Right kidney (tissue), 1 donor: ENCODE data around the gene AGBL4.

Experiments
- DNase-seq: peaks from one replicate; pipeline ENCODE4 v3.0.0-alpha.2; 2016

Gene AGBL4

DNA sequence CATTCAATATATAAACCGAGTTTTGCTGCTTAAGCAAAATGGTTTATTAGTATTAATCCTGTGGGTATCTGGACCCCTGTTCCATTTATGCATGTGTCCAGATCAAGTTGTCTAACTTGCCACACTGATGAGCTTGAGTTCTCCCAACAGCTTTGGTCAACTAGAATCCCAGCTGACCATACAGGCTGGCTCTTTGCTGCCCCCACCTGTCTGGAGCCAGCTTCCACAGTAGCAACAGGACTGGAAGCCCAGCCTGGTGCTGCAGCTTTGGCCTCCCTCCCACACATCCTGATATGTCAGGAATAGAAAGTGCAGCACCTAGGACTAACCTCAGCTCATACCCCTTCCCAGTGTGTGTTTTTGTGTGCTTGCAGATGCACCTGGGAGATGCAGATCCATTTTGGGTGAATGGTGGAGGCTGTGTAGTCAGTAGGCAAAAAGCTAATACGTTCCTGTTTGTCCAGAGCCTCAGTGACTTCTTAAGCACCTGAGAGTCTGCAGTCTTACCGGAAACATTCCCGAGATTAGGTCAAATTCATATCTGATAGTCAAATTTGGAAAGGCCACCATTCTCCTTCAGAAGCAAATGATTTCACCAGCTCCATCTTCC is 1206.1 kb downstream of the AGBL4 start:
- peak; percentile 15 for DNase-seq

DNA sequence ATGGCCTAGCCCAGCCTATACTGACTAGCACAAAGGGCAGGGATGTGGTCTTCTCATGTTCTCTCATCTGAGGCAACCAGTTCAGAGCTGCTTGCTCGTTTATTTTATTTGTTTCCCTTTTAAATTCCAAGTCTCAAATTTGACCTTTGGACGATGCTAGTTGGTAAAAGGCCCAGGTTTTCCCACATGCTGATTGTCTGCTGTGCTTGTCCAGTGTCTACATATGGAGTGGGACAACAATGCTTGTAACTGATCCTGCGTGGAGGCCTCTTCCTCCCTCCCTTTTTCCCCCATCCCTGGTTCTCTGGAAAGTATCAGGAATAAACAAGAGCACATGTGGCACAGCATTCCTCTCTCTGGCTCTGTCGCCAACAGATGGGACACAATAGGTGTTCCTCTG is 1213.0 kb downstream of the AGBL4 start:
- no peak for DNase-seq

DNA sequence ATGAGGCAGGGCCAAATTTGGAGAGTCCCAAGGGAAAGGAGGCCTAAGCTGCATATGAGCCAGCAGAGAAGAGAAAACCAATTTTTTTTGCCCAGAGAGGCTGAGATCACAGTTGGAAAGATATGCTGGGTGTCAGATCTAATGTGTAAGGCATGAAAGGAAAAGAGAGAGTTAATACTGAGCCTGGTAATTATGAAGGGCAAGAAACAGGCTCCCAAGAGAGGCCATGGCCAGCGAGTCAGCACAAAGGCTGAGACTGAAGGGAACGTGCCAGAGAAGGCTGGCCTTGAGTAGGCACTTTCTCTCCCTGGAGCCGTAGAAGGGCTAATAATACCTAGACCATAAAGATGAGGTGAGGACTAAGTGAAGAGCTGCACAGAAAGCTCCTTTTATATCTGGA is 1215.3 kb downstream of the AGBL4 start:
- DNase-seq, result no peak

DNA sequence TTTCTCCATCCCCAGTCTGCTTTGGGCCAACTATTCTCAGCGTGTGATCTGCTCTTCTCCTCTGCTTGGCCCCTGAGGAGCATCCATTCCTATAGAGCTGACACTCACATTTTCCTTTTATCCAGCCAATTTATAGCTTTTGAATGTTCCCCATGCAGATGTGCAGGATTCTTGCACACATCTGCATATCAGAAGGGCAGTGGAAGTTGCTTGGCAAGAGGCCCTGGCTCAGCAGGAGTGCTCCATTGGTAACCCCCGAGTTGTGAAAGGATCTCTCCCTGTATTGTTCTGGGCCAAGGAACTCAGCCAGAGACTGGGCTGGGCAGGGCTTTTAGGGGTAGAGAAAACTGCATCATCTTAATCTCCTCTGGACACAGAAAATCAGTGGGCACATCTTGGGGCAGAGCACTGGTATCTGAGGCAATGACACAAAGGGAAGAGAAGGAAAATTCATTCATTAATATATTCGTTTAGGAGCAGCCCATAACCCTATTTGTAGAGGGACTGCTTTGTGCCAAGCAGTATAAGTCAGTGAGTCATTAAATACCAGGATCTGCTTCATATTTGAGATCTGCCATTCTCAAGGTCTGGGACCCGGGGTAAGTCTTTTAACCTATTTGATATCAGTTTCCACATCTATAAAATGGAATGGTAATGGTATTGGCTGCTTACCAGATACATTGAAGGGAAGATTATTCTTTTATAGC is 1216.0 kb downstream of the AGBL4 start:
- DNase-seq, result no peak

DNA sequence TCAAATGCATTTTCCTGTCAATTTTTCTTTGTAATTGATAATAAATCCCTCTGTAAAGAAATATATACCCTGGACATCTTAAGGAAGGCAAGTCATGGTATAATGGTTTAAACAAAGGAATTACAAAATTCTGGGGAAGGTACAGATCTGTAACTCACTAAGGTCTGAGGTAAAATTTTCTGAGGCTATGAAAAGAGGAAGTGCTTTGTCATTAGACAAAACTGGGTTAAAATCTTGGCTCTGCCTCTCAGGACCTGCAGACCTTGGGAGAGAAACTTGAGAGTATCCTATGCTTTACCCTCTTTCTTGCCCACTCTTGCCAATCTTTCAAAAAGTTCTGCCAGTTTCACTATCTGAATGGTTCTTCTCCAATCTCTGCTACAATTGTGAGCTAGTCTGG is 1220.3 kb downstream of the AGBL4 start:
- no peak for DNase-seq

DNA sequence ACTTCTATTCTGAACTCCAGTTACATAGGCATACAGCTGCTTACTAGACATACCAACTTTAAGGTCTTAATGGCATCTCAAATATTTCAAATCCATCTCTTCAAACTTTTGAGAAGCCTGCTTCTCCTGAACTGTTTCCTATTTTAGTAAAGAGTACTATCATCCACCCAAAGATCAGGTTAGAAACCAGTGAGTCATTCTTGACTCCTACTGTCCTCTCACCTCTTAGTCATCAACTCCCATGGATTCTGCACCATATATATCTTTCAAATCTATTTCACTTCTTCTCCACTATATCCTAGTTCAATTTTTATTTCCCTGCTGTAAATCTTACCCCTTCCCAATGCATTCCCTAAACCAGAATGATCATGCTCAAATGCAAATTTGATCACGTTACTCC is 1228.9 kb downstream of the AGBL4 start:
- no peak for DNase-seq

DNA sequence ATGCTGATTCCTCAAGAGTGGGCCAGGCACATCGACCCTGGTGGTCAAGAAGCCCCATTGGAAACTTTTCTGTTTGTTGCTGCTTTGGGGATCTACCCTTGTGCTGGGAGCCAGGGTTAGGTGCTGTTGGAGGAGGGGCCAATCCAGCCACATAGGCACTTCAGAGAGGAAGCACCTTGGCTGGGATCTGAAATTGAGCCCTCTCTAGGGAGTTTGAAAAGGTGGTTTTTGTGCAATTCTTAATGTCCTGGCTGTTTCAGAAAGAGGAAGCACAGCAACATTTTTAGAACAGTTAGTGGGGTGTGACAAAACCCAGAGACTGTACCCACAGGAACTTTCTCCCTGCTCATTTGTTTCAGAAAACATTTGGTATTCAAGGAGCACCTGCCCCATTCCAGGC is 1229.9 kb downstream of the AGBL4 start:
- DNase-seq, result no peak

DNA sequence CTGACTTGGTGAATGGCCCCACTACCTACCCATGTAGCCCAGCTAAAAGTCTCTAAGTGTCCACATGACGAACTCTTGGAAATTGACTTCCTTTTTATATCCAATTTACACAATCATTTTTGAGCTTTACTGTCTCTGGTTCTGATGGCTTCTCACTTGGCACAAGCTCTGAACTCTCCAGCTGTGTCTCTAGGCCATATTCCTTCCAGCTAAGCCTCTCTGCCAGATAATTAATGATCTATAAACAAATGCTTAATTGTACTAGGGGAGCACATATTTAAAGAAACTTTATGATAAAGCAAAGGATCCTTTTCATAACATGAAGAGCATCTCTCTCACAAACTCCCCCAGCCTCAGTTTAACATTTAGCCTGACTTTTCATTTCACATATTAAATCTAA is 1230.8 kb downstream of the AGBL4 start:
- no peak for DNase-seq

DNA sequence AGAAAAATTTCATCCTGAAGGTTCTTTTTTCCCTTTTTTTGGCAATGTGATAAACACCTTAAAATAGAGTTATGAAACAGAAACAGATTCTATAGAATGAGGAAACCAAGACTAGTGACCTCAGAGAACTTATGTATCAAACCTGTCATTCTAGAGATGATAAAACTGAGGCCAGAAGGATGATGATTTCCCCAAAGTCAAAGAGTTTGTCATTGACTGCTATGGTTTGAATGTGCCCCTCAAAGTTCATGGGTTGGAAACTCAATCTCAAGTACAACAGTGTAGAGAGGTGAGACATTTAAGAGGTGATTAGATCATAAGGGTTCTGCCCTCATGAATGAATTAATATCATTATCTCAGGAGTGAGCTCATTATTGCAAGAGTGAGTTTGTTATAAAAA is 1233.4 kb downstream of the AGBL4 start:
- no peak for DNase-seq

DNA sequence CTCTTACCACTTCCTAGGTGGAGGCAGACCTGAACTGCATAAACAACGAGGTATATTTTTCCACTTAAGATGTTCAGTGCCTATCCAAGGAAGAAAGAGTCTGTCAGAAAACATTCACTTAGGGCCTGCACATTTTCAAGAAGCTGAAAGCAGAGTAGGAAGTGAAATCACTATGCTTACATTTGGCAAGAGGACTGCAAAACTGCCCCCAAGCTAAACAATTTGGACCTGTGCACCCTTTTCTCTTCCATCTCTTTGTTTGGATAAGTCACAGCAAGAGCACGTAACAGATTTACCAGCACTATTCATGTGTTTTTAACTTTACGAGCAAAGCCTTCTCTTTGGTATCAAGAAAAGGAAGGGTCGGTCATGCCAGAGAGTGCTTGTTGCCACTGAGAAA is 1233.9 kb downstream of the AGBL4 start:
- DNase-seq, result no peak

DNA sequence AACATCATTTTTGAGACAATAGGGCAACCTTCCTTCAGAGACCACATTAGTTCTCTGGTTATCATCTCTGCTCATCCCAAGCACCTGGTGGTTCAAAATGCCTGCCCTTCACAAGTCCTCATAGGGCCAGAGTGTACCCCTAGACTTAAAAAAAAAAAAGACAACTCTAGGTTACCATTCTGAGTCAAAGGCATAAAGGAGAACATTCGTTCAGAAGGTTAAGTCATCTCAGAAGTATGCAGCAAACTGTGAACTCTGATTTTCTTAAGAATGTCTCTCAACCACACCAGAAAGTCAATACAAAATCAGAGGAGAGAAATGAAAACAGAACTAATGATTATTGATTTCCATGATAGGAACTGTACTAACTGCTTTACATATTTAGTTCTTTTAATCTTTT is 1237.9 kb downstream of the AGBL4 start:
- DNase-seq, result no peak

DNA sequence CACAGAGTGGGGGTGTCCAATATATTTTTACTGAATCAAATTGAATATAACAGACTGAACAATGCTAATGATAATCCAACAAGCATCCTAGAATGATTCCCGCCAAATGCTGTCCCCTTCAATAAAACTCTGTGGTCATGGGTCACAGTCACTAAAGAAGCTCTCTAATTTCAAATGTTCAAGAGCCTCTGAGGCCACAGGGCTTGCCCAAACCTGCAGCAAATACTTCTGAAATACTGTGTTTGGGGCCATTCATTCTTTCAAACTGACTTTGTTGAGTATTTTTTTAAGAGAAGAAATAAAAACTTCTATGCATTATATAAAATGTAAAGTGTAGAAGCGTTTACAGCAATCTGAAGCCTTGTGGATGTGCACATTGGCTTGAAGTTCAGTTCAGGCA is 1239.5 kb downstream of the AGBL4 start:
- no peak for DNase-seq

DNA sequence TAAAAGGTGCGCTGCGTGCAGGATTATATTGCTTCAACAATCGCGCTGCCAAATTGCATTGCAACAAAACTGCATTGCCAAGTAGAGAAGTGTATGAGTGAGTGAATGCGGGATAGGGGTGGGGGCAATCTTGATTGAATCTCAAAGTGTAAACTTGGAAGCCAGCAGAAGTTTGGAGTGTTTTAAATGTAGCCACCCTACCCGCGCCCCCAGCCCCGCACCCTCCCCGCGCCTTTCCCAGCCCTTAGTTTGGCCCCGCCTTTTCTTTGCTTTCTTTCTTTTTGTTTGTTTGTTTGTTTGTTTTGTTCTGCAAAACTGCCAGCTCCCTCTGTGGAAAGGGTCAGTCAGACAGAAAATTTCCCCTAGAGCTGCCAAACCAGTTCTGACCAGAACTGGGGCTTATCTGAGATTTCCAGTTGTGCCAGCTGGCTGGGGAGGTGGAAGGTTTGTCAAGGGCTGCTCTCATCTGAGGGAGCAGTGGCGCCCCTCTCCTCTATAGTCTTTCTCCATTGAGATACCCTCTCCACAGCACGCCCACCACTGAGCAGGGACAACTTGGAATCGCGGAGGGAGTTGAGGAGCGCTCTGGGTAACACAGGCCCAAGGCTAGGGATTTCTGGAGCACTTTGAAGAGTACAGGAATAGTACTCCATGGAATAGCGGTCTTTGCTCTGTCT is 1246.4 kb downstream of the AGBL4 start:
- DNase-seq, result peak; percentile 54

DNA sequence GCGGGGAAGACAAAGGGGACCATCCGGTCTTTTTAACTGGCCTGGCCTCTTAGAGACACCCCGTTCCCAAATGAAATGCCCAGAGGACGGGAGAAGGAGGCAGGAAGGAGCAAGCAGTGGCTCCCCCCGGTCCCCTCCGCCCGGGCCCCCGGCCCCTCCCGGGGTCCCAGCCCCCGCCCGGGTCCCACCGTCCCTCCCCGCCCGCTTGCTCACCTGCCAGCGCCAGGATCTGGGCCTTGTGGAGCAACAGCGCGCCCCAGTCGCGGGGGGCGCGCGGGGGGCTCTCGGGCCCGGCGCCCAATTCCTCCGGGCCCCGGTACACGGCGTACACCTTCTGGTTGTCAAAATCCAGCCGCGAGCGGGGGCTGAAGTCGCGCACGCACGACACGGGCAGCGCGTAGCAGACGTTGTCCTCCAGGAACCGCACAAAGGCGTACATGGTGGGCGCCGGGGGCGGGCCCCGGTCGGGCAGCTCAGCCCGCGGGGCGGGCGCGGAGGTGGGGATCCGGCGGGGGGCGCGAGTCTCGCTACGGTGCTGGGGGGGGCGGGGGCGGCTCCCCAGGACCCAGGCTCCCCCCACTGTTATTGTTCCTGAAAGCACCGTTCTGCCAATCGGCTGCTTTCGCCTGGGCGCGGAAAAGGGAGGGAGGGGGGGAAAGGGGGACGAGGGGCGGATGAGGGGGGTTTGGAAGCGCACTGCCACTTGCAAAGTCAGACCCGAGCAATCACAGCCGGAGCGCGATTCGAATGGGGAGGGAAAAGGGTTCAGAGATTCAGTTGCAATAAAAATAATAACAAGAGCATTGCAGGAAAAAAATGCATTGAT is 1247.1 kb downstream of the AGBL4 start, which contains the start of gene BEND5:
Gene BEND5 (minus strand): TSS at position 499 of the 826 bp plus-strand sequence. CDS start 60 bp downstream, at position 439.
- DNase-seq, result peak; percentile 78

DNA sequence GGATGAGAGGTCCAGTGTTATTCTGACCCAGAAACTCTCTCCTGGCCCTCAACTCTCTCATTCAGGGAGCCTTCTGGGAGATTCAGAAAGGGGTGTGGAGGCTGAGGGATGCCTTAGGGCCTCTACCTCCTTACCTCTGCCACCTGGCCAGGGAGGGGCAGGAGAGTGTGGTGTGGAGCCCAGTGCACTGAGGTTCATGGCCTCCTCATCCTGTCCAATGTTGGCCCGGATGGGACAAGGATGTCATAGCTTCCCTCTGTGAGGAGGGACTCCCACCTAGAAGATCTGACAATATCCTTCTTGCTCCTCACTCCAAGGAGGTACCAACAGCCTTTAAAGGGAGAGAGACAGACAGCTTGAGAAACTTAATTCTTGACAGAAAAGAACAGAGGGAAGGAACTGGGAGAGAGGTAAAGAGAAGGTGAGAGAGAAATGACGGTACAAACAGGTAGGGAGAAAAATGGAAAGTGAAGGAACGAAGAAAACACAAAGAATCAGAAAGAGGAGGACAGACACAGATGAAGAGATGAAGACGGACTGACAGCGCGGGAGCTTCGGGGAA is 1247.8 kb downstream of the AGBL4 start:
- peak; percentile 47 for DNase-seq

DNA sequence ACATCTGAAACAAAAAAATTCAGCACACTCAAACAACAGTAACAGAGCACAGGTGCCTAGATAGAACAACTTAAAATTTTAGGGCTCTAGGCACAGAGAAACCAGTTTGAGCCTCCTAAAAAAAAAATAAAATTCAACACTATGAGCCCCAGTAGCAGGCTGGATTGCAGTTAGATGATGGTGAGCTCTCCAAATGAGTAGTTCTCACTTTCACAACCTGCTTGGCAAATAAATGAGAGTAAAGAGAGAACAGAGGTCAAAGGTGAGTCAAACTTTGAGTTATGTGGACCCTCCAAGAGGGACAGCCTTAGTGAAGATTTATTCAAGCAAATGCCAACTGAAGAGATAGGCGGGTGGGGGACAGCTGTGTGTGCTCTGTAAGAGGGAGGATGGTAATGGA is 1250.6 kb downstream of the AGBL4 start:
- no peak for DNase-seq

DNA sequence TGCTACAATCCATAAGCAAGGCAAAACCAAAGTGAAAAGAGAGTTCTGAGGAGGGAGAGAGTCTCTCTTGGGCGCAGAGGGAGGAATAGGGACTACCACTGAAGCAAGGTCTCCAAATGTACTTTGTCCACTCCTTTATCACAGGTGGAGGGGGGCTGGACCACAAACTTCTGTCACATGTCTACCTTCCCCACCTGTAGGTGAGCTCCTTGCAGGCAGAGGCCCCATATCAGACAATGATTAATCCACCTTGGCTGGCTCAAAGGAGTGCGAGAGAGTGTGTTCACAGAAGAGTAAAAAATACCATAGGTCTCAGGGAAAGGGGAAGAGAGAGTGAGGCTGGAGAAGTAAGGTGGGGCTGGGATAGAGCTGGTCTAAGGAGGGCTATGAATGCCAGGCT is 1251.5 kb downstream of the AGBL4 start:
- DNase-seq, result no peak

DNA sequence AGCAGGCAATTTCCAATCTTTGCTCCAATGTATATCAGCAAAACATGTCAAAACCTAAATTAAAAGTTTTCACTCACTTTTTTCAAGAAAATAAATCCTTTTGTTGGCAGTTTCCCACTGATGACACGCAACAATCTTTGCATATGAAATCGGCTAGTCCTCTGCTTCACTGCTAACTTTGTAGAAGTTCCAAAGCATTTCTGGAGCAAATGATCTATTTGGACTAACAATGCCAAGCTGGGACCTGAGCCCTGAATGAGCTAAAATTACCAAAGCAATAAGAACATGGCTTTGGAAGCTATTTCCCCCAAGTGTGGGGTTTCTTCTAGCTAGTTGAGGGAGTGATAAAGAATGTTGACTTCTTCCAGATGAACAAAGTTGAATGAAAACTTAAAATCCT is 1252.2 kb downstream of the AGBL4 start:
- DNase-seq, result no peak

DNA sequence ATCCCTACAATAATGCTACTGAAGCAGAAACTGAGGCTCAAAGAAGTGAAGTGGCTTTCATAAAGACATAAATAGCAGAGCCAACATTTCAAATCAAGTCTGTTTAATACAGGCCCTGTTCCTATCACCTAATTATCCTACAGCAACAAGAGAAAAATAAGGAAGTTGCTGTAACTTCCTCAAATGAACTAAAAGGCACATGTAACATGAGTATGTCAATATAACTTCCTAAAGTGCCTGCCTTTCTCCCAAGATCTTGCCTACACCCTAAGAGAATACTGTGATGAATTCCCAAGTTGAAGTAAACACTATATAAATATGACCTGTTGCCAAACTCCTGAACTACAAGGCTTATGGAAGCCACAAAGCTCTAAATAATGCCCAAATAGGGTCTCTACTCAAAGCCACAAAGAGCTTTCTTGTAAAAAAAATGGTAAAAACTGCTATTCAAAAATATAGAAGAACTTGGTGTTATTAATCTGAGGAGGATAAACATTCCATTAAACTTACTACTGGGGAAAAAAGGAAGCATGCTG is 1255.7 kb downstream of the AGBL4 start:
- no peak for DNase-seq

DNA sequence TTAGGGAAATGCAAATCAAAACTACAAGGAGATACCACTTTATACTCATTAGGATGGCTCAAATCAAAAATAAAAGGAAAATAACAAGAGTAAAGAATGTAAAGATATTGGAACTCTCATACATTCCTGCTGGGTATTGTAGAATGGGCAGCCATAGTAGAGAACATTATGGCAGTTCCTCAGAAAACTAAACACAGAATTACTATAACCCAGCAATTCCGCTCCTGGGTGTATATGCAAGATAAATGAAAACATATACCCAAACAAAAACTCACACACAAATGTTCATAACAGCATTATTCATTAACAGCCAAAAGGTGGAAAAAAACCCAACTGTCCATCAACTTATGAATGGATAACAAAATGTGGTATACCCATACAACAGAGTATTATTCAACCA is 1258.4 kb downstream of the AGBL4 start:
- DNase-seq, result no peak

DNA sequence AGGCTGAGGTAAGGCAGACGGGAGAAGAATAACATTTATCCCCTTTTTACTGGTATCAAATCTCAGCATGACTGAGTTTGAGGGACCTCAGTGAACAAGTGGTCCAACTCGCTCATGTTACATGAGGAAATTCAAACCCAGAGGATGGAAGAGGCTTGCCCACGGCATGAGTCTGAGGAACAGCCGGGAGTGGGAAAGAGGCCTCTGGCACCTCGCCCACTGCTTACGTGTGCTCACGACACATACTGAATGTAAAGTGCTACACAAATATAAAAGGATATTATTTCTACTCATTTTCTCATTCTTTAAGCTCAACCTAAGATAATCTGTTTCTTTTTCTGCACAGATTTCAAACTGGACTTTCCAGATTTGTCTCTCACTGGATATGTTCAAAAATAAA is 1261.8 kb downstream of the AGBL4 start:
- no peak for DNase-seq

DNA sequence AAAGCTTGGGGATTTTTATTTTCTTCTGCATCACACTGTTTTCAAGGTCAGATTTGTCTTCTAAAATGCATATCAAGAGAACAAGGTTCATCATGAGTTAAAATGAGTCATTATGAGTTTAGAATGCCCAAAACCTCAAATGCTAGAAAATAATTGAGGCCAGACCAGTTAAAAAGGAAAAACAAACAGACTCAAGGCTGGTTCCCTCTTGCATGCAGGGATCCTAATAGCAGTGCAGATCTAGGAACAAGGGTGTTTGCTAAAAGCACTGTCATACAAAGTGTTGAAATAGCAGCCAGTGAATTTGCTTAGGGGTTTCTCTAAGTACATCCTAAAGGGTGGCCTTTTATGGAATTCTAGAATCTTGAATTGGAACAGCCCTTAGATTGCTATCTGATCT is 1262.3 kb downstream of the AGBL4 start:
- DNase-seq, result no peak
